ENCODE measurements around the gene IL1RAPL2. TPM values are rescaled to one million over a fixed set of nuclear protein-coding genes. Genes with fewer than 3 reads are reported as not detected.
"Not testable (repeated sequence)": the region's sequence is repeated elsewhere in the genome, so short reads cannot be mapped to it uniquely, and the experiment has no call there.

Gene IL1RAPL2
- total and polyA plus RNA-seq, 4 donors, result 2.0 TPM; not detected in 3

DNA sequence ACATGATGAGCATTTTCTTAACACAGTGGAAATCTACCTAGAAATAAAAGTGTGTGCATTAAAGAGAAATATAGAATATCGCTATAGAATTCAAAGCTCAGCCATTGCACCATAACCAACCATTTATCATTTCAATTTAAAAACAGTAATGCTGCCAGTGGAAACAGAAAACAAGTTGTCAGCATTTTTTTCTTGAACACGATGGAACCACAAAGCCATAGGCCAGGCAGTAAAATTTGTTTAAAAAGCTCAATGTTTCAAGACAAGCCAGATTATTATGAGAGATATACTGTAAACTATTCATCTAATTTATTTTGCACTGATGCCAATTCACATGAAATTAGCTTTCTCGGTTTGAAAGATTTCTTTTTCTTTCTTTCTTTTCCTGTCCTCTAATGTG lies 1209.7 kb downstream of the IL1RAPL2 start:
- Histone ChIP-seq H3K9me3 (ENCODE audit: control insufficient read depth in 4 of 4, insufficient read depth in 3 of 4, low read length in 3 of 4) (no peaks in the 10 kb centered on the region), H3K27ac (ENCODE audit: low read depth in 1 of 2, low read length in 1 of 2) (no peak overlapping the region), H3K9ac (ENCODE audit: insufficient read depth in 1 of 2, low read length in 2 of 2) (no peak overlapping the region), H3K36me3 (ENCODE audit: control insufficient read depth in 4 of 4, insufficient read depth in 4 of 4, low read length in 4 of 4) (no peaks in the 10 kb centered on the region), H3K4me3 (no peak overlapping the region), H3K4me1 (ENCODE audit: control insufficient read depth in 5 of 5, insufficient read depth in 5 of 5, low read length in 5 of 5) (peaks cover 0 to 5% (median 0%) of the 10 kb centered on the region in 5 donors), H3K27me3 (ENCODE audit: control insufficient read depth in 3 of 3, insufficient read depth in 3 of 3, low read length in 2 of 3) (peaks cover 3 to 39% (median 5%) of the 10 kb centered on the region in 3 donors)
- ATAC-seq (ENCODE audit: insufficient read depth, low FRiP score), result no peak
- DNase-seq, result peak in 2 of 3 donors; percentile 61 to 76
- WGBS, 2 donors, result 65 to 76% methylated on average over 3 of the region's 3 CpGs
- TF ChIP-seq, protein P1, sequence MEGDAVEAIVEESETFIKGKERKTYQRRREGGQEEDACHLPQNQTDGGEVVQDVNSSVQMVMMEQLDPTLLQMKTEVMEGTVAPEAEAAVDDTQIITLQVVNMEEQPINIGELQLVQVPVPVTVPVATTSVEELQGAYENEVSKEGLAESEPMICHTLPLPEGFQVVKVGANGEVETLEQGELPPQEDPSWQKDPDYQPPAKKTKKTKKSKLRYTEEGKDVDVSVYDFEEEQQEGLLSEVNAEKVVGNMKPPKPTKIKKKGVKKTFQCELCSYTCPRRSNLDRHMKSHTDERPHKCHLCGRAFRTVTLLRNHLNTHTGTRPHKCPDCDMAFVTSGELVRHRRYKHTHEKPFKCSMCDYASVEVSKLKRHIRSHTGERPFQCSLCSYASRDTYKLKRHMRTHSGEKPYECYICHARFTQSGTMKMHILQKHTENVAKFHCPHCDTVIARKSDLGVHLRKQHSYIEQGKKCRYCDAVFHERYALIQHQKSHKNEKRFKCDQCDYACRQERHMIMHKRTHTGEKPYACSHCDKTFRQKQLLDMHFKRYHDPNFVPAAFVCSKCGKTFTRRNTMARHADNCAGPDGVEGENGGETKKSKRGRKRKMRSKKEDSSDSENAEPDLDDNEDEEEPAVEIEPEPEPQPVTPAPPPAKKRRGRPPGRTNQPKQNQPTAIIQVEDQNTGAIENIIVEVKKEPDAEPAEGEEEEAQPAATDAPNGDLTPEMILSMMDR (IDR thresholded peaks at IDR 0.05; ENCODE audit: control extremely low read depth, extremely low read depth), result no peak

DNA sequence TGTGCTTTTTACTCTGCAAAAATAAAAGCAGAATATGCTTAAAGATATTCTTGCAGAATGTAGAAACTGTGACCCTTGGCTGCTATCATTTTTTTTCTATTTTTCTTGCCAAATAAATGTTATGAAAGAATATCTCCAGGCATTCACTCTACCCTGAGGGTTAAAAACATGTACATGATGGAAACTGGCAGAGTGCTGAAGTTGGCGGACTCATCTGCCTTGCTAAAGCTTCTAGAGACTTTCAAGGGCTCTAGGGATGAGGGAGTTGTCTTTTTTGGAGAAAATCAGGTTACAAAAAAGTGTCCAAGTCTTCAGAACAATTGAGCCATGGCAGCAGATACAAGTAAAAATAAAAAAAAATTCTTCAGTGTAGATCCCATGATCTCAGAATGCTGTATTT lies 1215.8 kb downstream of the IL1RAPL2 start:
- Histone ChIP-seq H3K36me3 (ENCODE audit: control insufficient read depth in 4 of 4, insufficient read depth in 4 of 4, low read length in 4 of 4) (no peaks in the 10 kb centered on the region), H3K9me3 (ENCODE audit: control insufficient read depth in 4 of 4, insufficient read depth in 3 of 4, low read length in 3 of 4) (peaks cover 0 to 2% (median 0%) of the 10 kb centered on the region in 4 donors), H3K4me1 (ENCODE audit: control insufficient read depth in 5 of 5, insufficient read depth in 5 of 5, low read length in 5 of 5) (no peaks in the 10 kb centered on the region), H3K27ac (ENCODE audit: low read depth in 1 of 2, low read length in 1 of 2) (no peak overlapping the region), H3K4me3 (no peak overlapping the region), H3K27me3 (ENCODE audit: control insufficient read depth in 3 of 3, insufficient read depth in 3 of 3, low read length in 2 of 3) (peaks cover 0 to 37% (median 5%) of the 10 kb centered on the region in 3 donors), H3K9ac (ENCODE audit: insufficient read depth in 1 of 2, low read length in 2 of 2) (no peak overlapping the region)
- ATAC-seq (ENCODE audit: insufficient read depth, low FRiP score) (no peak), DNase-seq (peak in 2 of 3 donors; percentile 41 to 60)
- TF ChIP-seq, protein P1 (IDR thresholded peaks at IDR 0.05; ENCODE audit: control extremely low read depth, extremely low read depth), result no peak
- 57 to 73% methylated on average over 1 of the region's 1 CpG for WGBS, 2 donors

- not testable (repeated sequence) for H3K9me3 ChIP-seq (ENCODE audit: control insufficient read depth in 4 of 4, insufficient read depth in 3 of 4, low read length in 3 of 4)
- 73 to 91% methylated on average over 16 to 26 of the region's 26 CpGs for WGBS, 2 donors
Observed at GRCh38 chrX:105796877-105797276, 1230.9 kb downstream of the IL1RAPL2 start.

DNA sequence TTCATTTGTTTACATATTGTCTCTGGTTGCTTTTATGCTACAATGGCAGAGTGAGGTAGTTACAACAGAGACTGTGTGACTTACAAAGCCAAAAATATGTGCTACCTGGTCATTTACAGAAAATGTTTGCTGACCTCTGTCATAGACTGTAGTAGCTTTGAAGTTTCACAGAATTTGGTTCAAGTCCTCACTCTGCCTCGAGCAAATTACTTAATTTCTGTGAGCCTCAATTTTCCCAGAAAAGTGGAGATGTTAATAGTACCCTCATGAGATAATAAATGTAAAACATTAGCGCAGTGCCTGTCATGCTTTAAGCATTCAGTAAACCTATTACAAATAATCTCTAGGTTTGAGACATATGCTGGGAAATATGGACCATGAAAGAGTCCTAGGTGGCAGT lies 1237.9 kb downstream of the IL1RAPL2 start:
- H3K27me3 ChIP-seq (ENCODE audit: control insufficient read depth in 3 of 3, insufficient read depth in 3 of 3, low read length in 2 of 3), result peaks cover 0 to 5% (median 0%) of the 10 kb centered on the region in 3 donors
- ATAC-seq (ENCODE audit: insufficient read depth, low FRiP score) (no peak), DNase-seq (no peak)
- no peaks in the 10 kb centered on the region for H3K36me3 ChIP-seq (ENCODE audit: control insufficient read depth in 4 of 4, insufficient read depth in 4 of 4, low read length in 4 of 4)
- no peak overlapping the region for H3K27ac ChIP-seq (ENCODE audit: low read depth in 1 of 2, low read length in 1 of 2)
- TF ChIP-seq, protein P1 (IDR thresholded peaks at IDR 0.05; ENCODE audit: control extremely low read depth, extremely low read depth), result no peak
- no peaks in the 10 kb centered on the region for H3K9me3 ChIP-seq (ENCODE audit: control insufficient read depth in 4 of 4, insufficient read depth in 3 of 4, low read length in 3 of 4)
- no peak overlapping the region for H3K9ac ChIP-seq (ENCODE audit: insufficient read depth in 1 of 2, low read length in 2 of 2)
- WGBS, 2 donors, result 64 to 82% methylated on average over 2 of the region's 2 CpGs
- no peaks in the 10 kb centered on the region for H3K4me1 ChIP-seq (ENCODE audit: control insufficient read depth in 5 of 5, insufficient read depth in 5 of 5, low read length in 5 of 5)
- no peak overlapping the region for H3K4me3 ChIP-seq

More at GRCh38 chrX:105796877-105797276, 1230.9 kb downstream of the IL1RAPL2 start:
- not testable (repeated sequence) for DNase-seq; H3K9ac ChIP-seq (ENCODE audit: insufficient read depth in 1 of 2, low read length in 2 of 2); H3K27ac ChIP-seq (ENCODE audit: low read depth in 1 of 2, low read length in 1 of 2); H3K4me3 ChIP-seq; H3K36me3 ChIP-seq (ENCODE audit: control insufficient read depth in 4 of 4, insufficient read depth in 4 of 4, low read length in 4 of 4); ATAC-seq (ENCODE audit: insufficient read depth, low FRiP score); H3K27me3 ChIP-seq (ENCODE audit: control insufficient read depth in 3 of 3, insufficient read depth in 3 of 3, low read length in 2 of 3); H3K4me1 ChIP-seq (ENCODE audit: control insufficient read depth in 5 of 5, insufficient read depth in 5 of 5, low read length in 5 of 5)

GRCh38 chrX:105805655-105806054 lies 1239.7 kb downstream of the IL1RAPL2 start:
- not testable (repeated sequence) for DNase-seq; H3K9me3 ChIP-seq (ENCODE audit: control insufficient read depth in 4 of 4, insufficient read depth in 3 of 4, low read length in 3 of 4); H3K36me3 ChIP-seq (ENCODE audit: control insufficient read depth in 4 of 4, insufficient read depth in 4 of 4, low read length in 4 of 4); H3K27ac ChIP-seq (ENCODE audit: low read depth in 1 of 2, low read length in 1 of 2); H3K27me3 ChIP-seq (ENCODE audit: control insufficient read depth in 3 of 3, insufficient read depth in 3 of 3, low read length in 2 of 3); H3K4me3 ChIP-seq; H3K9ac ChIP-seq (ENCODE audit: insufficient read depth in 1 of 2, low read length in 2 of 2); H3K4me1 ChIP-seq (ENCODE audit: control insufficient read depth in 5 of 5, insufficient read depth in 5 of 5, low read length in 5 of 5); ATAC-seq (ENCODE audit: insufficient read depth, low FRiP score)

Measured in lung (tissue), 12 donors.